Endodermal cell (in vitro differentiated cells): Measurements from ENCODE around the gene SYNE1. TPM values are rescaled to one million over a fixed set of nuclear protein-coding genes. Genes with fewer than 3 reads are reported as not detected.

ENCODE experiments used
- DNase-seq: peaks from one replicate; pipeline ENCODE4 v3.0.0-alpha.2; 2017
- H3K27ac ChIP-seq: 2 replicates; pipeline ENCODE4 v1.5.1; 2013; ENCODE audit warnings: mild to moderate bottlenecking, low read depth, low read length, moderate library complexity
- H3K27me3 ChIP-seq: 2 replicates; pipeline ENCODE4 v1.6.1; 2013; ENCODE audit warnings: mild to moderate bottlenecking, low read length, moderate library complexity; ENCODE audit not compliant: insufficient read depth, control insufficient read depth, poor library complexity, severe bottlenecking
- H3K36me3 ChIP-seq: 2 replicates; pipeline ENCODE4 v1.7.0; 2013; ENCODE audit warnings: mild to moderate bottlenecking, low read length, moderate library complexity; ENCODE audit not compliant: control insufficient read depth, insufficient read depth
- H3K4me1 ChIP-seq: one replicate; pipeline ENCODE4 v1.7.0; 2013; ENCODE audit warnings: low read length; ENCODE audit not compliant: control insufficient read depth, insufficient read depth
- H3K4me3 ChIP-seq: 2 replicates; pipeline ENCODE4 v1.5.1; 2013; ENCODE audit warnings: mild to moderate bottlenecking, low read length, moderate library complexity
- H3K9ac ChIP-seq: 2 replicates; pipeline ENCODE4 v1.6.1; 2013; ENCODE audit warnings: mild to moderate bottlenecking, low read length, moderate library complexity; ENCODE audit not compliant: poor library complexity, severe bottlenecking; ENCODE audit errors: extremely low read depth
- H3K9me3 ChIP-seq: 2 replicates; pipeline ENCODE4 v1.6.1; 2013; ENCODE audit warnings: mild to moderate bottlenecking, low read length, moderate library complexity; ENCODE audit not compliant: control insufficient read depth
- H3K27ac Mint-ChIP-seq: 2 replicates; pipeline ENCODE4 v1.8.0; 2020; ENCODE audit warnings: mixed read lengths
- H3K27me3 Mint-ChIP-seq: 2 replicates; pipeline ENCODE4 v1.8.0; 2021; ENCODE audit warnings: mild to moderate bottlenecking, mixed read lengths; ENCODE audit not compliant: insufficient read depth
- H3K36me3 Mint-ChIP-seq: 2 replicates; pipeline ENCODE4 v1.8.0; 2020; ENCODE audit warnings: low read depth, mixed read lengths
- H3K4me1 Mint-ChIP-seq: 2 replicates; pipeline ENCODE4 v1.8.0; 2020; ENCODE audit warnings: mixed read lengths
- H3K4me3 Mint-ChIP-seq: 2 replicates; pipeline ENCODE4 v1.8.0; 2020; ENCODE audit warnings: mild to moderate bottlenecking, moderate library complexity, mixed read lengths
- H3K9me3 Mint-ChIP-seq: 2 replicates; pipeline ENCODE4 v1.8.0; 2020; ENCODE audit warnings: mild to moderate bottlenecking, mixed read lengths
- CTCF ChIP-seq: fragments of 200-600 bp; sonication (generic); conservative IDR thresholded peaks from 2 replicates; pipeline ENCODE4 v1.5.0; 2021; ENCODE audit warnings: antibody characterized with exemption, mild to moderate bottlenecking
- WGBS, 2 experiments: methylation state at CpG; one replicate each; pipeline versions ENCODE4 v1.1.5 to v1.1.7; 2013; ENCODE audit warnings: missing lambda C conversion rate in 2 of 2, mixed read lengths in 1 of 2; ENCODE audit not compliant: insufficient coverage in 1 of 2, insufficient read length in 1 of 2; 5-methylcytosine and 5-hydroxymethylcytosine counted together
- total RNA-seq, 2 donors: library from RNA; stranded (reverse); fragmentation: NEBNext Ultra II Directional in 1 of 2; extraction: Animal tissue kit (Norgen Biotek cat#: 25700) in 1 of 2; gene quantifications; 2 replicates in 1 of 2; 3 replicates in 1 of 2; pipeline ENCODE4 v1.2.1, GENCODE V29; 2021

SYNE1 gene
- total RNA-seq, 2 donors from 2014 or later: 7.9 to 9.5 TPM

- 92 to 94% methylated on average over 4 of the region's 4 CpGs for WGBS, 2 experiments
- no peak for DNase-seq
- Mint-ChIP-seq H3K36me3 (peaks cover 26% of the 10 kb centered on the region), H3K4me3 (no peak overlapping the region), H3K4me1 (no peaks in the 10 kb centered on the region), H3K9me3 (peaks cover 13% of the 10 kb centered on the region), H3K27me3 (no peaks in the 10 kb centered on the region), H3K27ac (no peak overlapping the region)
- Histone ChIP-seq H3K4me1 (no peaks in the 10 kb centered on the region), H3K36me3 (peaks cover 48% of the 10 kb centered on the region), H3K9me3 (peaks cover 24% of the 10 kb centered on the region), H3K9ac (no peak overlapping the region), H3K27me3 (no peaks in the 10 kb centered on the region), H3K4me3 (no peak overlapping the region), H3K27ac (no peak overlapping the region)
- TF ChIP-seq CTCF: no peak
These were observed 416.4 kb downstream of the SYNE1 start for GRCh38 chr6:152220786-152221185.

- H3K9ac ChIP-seq: no peak overlapping the region
These were observed 418.3 kb downstream of the SYNE1 start for GRCh38 chr6:152218887-152219286.

GRCh38 chr6:152212437-152212836, 424.7 kb downstream of the SYNE1 start:
- no peak for DNase-seq
- H3K27ac Mint-ChIP-seq: no peak overlapping the region
- H3K27me3 Mint-ChIP-seq: no peaks in the 10 kb centered on the region
- Histone ChIP-seq H3K4me1 (no peaks in the 10 kb centered on the region), H3K36me3 (peaks cover 7% of the 10 kb centered on the region), H3K27ac (no peak overlapping the region), H3K9ac (no peak overlapping the region), H3K4me3 (no peak overlapping the region), H3K9me3 (no peaks in the 10 kb centered on the region), H3K27me3 (no peaks in the 10 kb centered on the region)
- WGBS, 2 experiments: 100% methylated on average over 1 of the region's 1 CpG; no CpG with 5 or more reads in 1 of the 2 experiments
- H3K36me3 Mint-ChIP-seq: no peaks in the 10 kb centered on the region
- H3K9me3 Mint-ChIP-seq: no peaks in the 10 kb centered on the region
- peaks cover 2% of the 10 kb centered on the region for H3K4me1 Mint-ChIP-seq
- H3K4me3 Mint-ChIP-seq: no peak overlapping the region
- TF ChIP-seq CTCF: no peak

More at GRCh38 chr6:152218887-152219286, 418.3 kb downstream of the SYNE1 start:
- peaks cover 46% of the 10 kb centered on the region for H3K36me3 ChIP-seq
- no peak overlapping the region for H3K27ac ChIP-seq
- peaks cover 13% of the 10 kb centered on the region for H3K9me3 Mint-ChIP-seq
- H3K27ac Mint-ChIP-seq: no peak overlapping the region
- no peaks in the 10 kb centered on the region for H3K27me3 Mint-ChIP-seq
- 90 to 94% methylated on average over 3 of the region's 3 CpGs for WGBS, 2 experiments
- H3K27me3 ChIP-seq: no peaks in the 10 kb centered on the region
- H3K4me3 ChIP-seq: no peak overlapping the region
- no peak for TF ChIP-seq CTCF
- H3K9me3 ChIP-seq: peaks cover 24% of the 10 kb centered on the region
- DNase-seq: no peak
- peaks cover 26% of the 10 kb centered on the region for H3K36me3 Mint-ChIP-seq
- no peaks in the 10 kb centered on the region for H3K4me1 ChIP-seq
- peaks cover 2% of the 10 kb centered on the region for H3K4me1 Mint-ChIP-seq
- H3K4me3 Mint-ChIP-seq: no peak overlapping the region
